Uterus (tissue), 2 donors: ENCODE measurements around the gene SLCO2A1.

Source experiments
- POLR2A ChIP-seq, 2 donors: fragments of 450-650 bp; IDR thresholded peaks; one replicate each; pipeline ENCODE4 v1.6.1; 2016; ENCODE audit warnings: antibody characterized with exemption in 2 of 2, mild to moderate bottlenecking in 1 of 2, moderate library complexity in 1 of 2
- TF ChIP-seq, protein P1 (sequence below), 4 experiments: fragments of 200-600 bp in 2 of 4; fragments of 450-650 bp in 2 of 4; sonication (generic) in 2 of 4; IDR thresholded peaks; one replicate each; pipeline ENCODE4 v1.5.1; 2016 to 2019; ENCODE audit warnings: antibody characterized with exemption in 4 of 4, mild to moderate bottlenecking in 2 of 4, moderate library complexity in 1 of 4

GRCh38 chr3:133901083-133901482 is 128.6 kb downstream of the SLCO2A1 start:
- TF ChIP-seq, protein P1, sequence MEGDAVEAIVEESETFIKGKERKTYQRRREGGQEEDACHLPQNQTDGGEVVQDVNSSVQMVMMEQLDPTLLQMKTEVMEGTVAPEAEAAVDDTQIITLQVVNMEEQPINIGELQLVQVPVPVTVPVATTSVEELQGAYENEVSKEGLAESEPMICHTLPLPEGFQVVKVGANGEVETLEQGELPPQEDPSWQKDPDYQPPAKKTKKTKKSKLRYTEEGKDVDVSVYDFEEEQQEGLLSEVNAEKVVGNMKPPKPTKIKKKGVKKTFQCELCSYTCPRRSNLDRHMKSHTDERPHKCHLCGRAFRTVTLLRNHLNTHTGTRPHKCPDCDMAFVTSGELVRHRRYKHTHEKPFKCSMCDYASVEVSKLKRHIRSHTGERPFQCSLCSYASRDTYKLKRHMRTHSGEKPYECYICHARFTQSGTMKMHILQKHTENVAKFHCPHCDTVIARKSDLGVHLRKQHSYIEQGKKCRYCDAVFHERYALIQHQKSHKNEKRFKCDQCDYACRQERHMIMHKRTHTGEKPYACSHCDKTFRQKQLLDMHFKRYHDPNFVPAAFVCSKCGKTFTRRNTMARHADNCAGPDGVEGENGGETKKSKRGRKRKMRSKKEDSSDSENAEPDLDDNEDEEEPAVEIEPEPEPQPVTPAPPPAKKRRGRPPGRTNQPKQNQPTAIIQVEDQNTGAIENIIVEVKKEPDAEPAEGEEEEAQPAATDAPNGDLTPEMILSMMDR (IDR thresholded peaks at IDR 0.05), result no peak
- TF ChIP-seq POLR2A (IDR thresholded peaks at IDR 0.05), result no peak
